ENCODE results near the gene TAAR1.

TAAR1 gene

GRCh38 chr6:132669690-132670291 is 10.8 kb upstream of the TAAR1 start:
- DNase-seq (ENCODE audit: low read depth, low spot score), result no peak
- POLR2A ChIA-PET, result no interaction called here
- CTCF ChIA-PET, result interaction anchor here (0.6 to 5.9 kb wide), 28 partner anchors 10 to 1137 kb away, joined by 3 to 62 read pairs (median 4); partner anchors contain the start of genes SLC18B1 and TAAR1
- H3K4me3 ChIP-seq (ENCODE audit: low read depth, low read length), result no peak overlapping the region
- no peak for TF ChIP-seq CTCF (IDR thresholded peaks at IDR 0.05; ENCODE audit: insufficient read depth, low read length, missing control alignments)

GRCh38 chr6:132666118-132666517 is 7.1 kb upstream of the TAAR1 start:
- no peak overlapping the region for H3K4me3 ChIP-seq (ENCODE audit: low read depth, low read length)
- no peak for DNase-seq (ENCODE audit: low read depth, low spot score)
- no peak for TF ChIP-seq CTCF (IDR thresholded peaks at IDR 0.05; ENCODE audit: insufficient read depth, low read length, missing control alignments)
- CTCF ChIA-PET, result interaction anchor here (0.9 kb wide), 1 partner anchor 133 kb away, joined by 3 read pairs; no protein-coding TSS in a partner anchor
- POLR2A ChIA-PET, result no interaction called here

GRCh38 chr6:132664309-132665034 is 5.5 kb upstream of the TAAR1 start:
- no peak for DNase-seq (ENCODE audit: low read depth, low spot score)
- no peak for TF ChIP-seq CTCF (IDR thresholded peaks at IDR 0.05; ENCODE audit: insufficient read depth, low read length, missing control alignments)
- no peak overlapping the region for H3K4me3 ChIP-seq (ENCODE audit: low read depth, low read length)
- POLR2A ChIA-PET, result no interaction called here
- CTCF ChIA-PET, result interaction anchor here (0.6 kb wide), 1 partner anchor 122 kb away, joined by 3 read pairs; no protein-coding TSS in a partner anchor

GRCh38 chr6:132663661-132664060 is 4.7 kb upstream of the TAAR1 start:
- no peak for DNase-seq (ENCODE audit: low read depth, low spot score)
- no peak for TF ChIP-seq CTCF (IDR thresholded peaks at IDR 0.05; ENCODE audit: insufficient read depth, low read length, missing control alignments)
- POLR2A ChIA-PET, result no interaction called here
- CTCF ChIA-PET, result no interaction called here
- no peak overlapping the region for H3K4me3 ChIP-seq (ENCODE audit: low read depth, low read length)

- CTCF ChIA-PET, result no interaction called here
- TF ChIP-seq CTCF (IDR thresholded peaks at IDR 0.05; ENCODE audit: insufficient read depth, low read length, missing control alignments), result no peak
- DNase-seq (ENCODE audit: low read depth, low spot score), result no peak
These were observed 2.9 kb upstream of the TAAR1 start for GRCh38 chr6:132661906-132662305.

GRCh38 chr6:132651062-132651461 is 7.9 kb downstream of the TAAR1 start:
- ChIA-PET CTCF (no interaction called here), POLR2A (no interaction called here)
- no peak for DNase-seq (ENCODE audit: low read depth, low spot score)
- TF ChIP-seq CTCF (IDR thresholded peaks at IDR 0.05; ENCODE audit: insufficient read depth, low read length, missing control alignments), result no peak
- no peak overlapping the region for H3K4me3 ChIP-seq (ENCODE audit: low read depth, low read length)

More at GRCh38 chr6:132661906-132662305, 2.9 kb upstream of the TAAR1 start:
- POLR2A ChIA-PET, result no interaction called here
- no peak overlapping the region for H3K4me3 ChIP-seq (ENCODE audit: low read depth, low read length)
